GM13976 (cell line): ENCODE measurements around the gene VPS26C.

Source experiments
- DNase-seq: peaks from one replicate; pipeline ENCODE4 v3.0.0; 2012; ENCODE audit warnings: low spot score
- CTCF ChIP-seq: IDR thresholded peaks from 2 replicates; pipeline ENCODE4 v1.5.1; 2012; ENCODE audit warnings: borderline replicate concordance, mild to moderate bottlenecking; ENCODE audit not compliant: insufficient read depth; ENCODE audit errors: extremely low read depth, missing control alignments, control extremely low read depth
- in situ Hi-C: fragments of 300-500 bp; cut with MboI; formaldehyde crosslinking; loops from one replicate; pipeline ENCODE4 v1.12.0; 2022; ENCODE audit warnings: low sequenced_read_pairs, mixed read lengths, inconsistent platforms; ENCODE audit not compliant: unreplicated experiment

The VPS26C gene

GRCh38 chr21:37263827-37264600 is 3.1 kb downstream of the VPS26C start:
- TF ChIP-seq CTCF, result no peak
- in situ Hi-C loops, result no loop called here
- no peak for DNase-seq

DNA sequence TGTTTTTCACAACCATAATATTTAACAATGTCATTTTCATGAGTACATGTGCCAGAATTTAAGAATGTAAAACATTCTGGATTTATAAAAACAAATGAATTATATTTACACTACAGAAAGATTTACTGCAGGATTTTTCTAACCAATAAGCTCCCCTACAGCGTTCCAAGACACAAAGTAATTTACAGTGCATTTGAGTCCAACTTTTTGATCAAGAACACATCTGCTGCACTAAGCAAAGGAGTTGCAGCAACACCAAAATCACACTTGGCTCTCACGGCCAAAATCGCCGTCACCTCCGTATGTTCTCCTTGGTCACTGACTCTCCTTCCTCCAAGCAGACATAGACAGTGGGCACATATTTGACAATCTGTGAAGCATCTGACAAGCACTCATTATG is 7.7 kb downstream of the VPS26C start:
- no peak for TF ChIP-seq CTCF
- in situ Hi-C loops, result no loop called here
- DNase-seq, result no peak

DNA sequence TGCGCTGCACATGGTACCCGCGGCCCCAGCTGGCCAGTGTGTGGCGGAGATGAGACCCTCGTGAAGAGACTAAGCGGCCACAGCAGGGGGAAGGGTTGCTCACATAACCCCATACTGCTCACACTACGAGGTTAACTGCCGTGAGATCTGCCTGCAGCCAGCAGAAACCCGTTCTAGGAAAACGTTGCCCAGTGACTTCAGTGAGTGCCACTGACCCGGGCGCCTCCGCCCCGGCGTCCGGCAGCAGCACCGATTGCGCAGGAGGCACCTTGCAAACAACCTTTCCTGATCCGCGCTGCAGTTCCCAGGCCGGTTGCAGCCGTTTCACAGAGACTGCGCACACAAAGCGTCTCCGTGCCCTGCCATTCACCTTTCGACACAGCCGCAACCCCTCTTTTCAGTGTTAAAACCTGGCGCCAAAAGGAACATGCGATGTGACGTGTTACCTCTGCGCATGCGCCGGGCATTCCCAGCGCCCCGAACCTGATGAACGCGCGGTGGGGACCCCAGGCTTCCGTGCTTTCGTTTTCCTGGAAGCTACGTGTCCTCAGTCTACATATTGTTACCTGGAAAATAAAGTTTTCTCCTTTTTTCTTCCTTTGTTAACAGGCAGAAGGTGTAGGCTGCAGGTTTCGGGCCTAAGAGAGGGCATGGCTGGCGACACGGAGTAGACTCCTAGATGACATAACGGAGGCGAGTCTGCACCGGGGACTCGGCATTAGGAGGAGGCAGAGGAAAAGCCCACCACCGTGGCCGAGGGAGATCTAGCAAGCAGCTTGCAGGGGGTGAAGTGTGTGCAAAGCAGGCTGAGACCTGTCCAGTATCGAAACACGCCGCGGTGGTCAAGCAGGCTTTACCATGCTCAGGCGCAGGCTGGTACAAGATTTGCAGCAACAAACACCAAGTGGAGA is 8.9 kb downstream of the VPS26C start:
- in situ Hi-C loops, result no loop called here
- DNase-seq, result peak; percentile 86
- TF ChIP-seq CTCF, result peak; percentile 2

- peak; percentile 63 for DNase-seq
- no peak for TF ChIP-seq CTCF
- in situ Hi-C loops, result no loop called here
Observed at GRCh38 chr21:37257511-37257966, 9.6 kb downstream of the VPS26C start.

- in situ Hi-C loops, result no loop called here
- DNase-seq, result no peak
- TF ChIP-seq CTCF, result no peak
Observed at GRCh38 chr21:37253991-37254390, 13.1 kb downstream of the VPS26C start.

DNA sequence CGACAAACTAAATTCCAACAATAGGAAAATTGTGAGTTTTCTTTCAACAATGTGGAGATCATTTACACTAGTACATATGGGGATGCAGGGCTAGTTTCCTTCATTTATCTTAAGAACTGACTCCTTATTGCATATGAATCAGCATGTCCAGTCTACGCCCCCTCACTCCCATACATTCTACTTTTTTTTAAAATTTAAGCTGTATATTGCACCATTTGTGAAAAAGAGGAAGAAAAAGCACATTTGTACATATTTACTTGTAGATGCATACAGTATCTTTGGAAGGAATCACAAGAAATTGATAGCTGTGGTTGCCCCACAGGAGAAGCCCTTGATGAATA is 15.9 kb downstream of the VPS26C start:
- in situ Hi-C loops, result no loop called here
- no peak for TF ChIP-seq CTCF
- no peak for DNase-seq
